ENCODE data around the gene CPT1B.
"Not testable (repeated sequence)": the region's sequence is repeated elsewhere in the genome, so short reads cannot be mapped to it uniquely, and the experiment has no call there.

The CPT1B gene

DNA sequence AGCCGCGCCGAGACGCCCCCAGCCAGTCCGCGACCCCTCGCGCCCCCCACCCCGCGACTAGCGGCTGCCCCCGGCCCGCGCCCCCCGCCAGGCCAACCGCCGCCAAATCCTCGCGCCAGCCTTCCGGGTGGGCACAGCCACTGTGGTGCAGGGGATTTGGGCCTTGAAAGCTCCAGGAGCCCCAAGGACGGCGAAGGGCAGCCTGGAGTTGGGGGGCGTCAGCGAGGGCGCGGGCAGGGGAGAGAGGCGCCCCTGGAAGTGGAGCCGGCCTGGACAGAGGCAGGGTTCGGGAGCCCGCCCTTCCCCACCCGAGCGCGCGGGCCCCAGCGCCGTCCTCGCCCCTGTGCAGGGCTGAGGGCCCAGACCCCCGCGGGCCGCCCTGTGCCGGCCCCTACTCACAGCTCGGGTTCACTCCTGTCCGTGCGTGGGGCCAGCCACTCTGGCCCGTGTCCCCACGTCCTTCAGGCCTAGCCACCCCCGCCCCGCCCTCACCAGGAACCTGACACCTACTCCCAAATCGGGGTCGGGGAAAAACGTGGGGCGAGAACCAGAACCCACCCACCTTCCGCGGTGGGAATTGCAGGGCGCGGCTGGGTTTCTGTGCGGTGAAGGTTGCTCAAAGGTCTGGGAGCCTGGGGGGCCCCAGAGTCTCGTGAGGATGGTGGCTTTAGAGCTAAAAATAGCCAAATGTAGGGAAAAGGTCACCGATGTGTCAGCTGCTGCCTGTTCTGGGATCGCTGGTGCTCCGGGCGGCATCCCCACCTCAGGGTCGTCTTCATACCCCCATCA, at the start of gene CPT1B:
Gene CPT1B (minus strand): TSS at position 441 of the 789 bp plus-strand sequence. CDS start 512 bp downstream, outside the sequence.
- DNase-seq, result no peak

DNA sequence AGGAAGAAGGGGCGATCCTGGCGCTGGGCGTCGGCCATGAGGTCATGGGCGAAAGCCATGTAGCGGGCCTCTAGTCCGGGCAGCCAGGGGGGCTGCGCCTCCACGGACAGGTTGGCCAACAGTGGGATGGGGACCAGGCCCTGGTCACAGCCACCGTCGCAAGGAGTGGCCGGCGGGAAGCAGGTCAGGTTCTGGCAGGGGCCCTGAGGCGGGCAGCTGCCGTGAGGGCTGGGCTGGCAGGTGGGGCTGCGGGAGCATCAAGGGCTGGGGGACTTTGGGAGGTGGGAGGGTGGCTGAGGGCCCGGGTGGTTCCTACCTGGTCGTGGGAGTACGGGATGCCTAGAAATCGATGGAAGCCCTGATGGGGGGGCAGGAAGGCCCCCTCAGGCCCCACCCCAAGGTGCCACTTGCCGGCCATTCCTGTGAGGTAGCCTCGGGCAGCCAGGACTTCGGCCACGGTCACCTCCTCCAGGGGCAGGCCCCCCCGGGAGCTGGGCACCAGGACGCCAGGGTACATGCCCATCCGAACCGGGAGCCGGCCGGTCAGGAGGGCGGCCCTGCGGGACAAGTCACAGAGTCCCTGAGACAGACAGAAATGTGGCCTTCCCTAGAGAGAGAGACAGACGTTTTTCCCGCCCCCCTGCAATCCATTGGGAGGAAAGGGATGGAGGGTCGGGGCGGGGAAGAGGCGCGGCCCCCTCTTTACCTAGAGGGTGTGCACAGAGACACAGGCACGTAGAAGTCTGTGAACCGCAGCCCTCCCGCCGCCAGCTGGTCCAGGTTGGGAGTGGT, 48.8 kb upstream of the CPT1B start:
- no peak for DNase-seq

DNA sequence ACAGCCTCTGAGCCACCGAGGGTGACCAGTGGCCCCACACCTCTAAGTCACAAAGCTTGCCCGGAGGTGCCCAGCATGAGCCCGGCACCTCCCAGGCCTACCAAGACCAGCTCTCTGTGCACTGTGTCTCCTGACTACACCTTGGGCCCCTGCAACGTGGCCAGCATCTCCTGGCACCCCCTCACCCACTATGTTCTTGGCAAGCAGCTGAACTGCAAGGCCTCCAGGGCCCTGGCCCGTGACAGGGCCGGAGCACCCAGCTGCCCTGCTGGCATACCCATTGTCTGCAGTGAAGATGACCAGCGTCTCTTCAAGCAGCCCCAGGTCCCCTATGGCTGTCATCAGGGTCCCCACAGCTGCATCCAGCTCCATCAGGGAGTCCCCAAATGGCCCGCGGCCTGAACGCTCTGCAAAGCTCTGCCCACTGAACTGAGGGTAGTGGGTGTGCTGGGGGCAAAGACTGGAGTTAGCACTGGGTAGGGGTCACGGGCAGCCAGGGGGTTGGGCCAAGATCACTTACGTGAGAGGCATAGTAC, 48.2 kb upstream of the CPT1B start:
- no peak for DNase-seq

DNA sequence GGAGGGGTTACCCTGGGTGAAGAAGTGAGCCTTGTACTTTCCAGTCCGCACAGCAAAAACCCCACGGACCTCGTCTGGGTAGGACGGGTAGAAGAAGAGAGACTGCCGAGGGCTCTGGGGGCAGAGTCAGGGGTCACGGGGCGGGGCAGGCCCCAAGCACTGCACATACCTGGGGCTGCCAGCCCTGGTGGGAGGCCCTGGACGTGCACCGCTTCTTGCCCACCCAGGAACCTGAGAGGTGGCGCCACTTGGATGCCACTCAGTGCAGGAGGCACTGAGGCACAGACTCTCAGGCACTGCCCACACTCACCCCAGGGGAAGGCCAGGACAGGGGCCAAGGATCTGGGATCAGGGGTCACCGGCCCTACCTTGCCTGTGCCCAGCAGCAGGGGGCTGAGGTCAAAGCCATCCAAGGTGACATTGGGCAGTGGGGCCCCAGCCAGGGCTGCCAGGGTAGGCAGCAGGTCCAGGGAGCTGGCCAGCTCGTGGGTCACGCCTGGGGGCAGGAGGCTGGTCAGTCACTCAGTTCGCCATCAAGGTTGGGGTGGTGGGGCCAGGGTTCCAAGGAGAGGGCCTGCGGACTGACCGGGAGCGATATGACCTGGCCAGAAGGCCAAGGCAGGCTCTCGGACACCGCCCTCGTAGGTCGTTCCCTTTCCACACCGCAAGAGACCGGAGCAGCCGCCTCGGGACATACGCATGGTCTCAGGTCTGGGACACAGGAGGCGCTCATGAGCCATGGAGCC, 47.5 kb upstream of the CPT1B start:
- no peak for DNase-seq

DNA sequence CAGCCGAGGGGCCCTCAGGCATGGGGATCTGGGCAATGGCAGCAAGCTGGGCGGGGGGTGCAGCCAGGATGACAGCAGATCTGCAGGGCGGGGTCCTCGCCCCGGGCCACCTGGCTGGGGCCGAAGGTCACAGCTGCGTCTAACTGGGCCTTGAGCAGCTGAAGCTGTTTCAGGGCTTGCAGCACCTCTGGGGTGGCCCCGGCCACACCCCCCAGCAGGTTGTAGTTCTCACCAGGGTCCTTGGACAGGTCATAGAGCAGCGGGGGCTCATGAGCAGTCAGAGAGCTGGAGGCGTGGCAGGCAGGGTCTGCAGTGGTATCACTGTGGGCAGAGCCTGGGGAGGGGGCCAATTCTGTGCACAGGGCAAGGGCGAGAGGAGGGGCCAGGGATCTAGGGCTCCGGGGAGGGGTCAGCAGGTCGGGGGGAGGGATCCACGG, 46.9 kb upstream of the CPT1B start:
- DNase-seq, result no peak

DNA sequence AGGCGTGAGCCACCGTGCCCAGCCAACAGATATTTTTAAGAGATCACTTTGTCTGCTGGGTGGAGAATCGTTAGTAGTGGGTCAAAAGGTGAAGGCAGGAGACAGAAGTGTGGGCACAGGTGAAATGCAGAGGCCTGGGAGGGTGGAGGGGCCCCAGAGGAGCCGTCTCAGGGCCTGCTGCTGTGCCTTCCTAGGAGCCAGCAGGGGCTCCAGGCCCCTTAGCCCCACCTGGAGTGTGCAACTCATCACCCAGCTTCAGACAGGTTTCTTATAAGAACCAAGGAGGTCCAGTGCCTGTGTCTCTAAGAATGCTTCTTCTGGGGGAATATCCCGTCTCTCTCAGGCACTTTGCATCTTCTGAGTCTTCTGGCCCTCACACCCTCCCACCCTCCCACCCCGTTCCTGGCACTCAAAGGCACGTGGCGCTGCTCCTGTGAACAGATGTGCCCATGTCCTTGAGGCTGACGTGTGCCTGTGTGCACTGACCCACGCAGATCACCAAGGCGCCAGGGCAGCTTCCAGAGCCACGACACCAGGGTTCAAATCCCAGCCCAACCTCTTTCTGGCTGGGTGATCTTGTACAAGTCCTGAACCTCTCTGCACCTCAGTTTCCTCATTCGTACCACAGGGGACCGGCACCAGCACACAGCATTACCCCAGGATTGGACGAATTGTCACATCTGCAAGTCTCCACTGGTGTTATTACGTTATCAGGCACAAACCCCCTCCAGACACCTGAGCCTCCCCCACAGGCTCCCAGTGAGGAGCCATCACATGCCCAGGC, 46.3 kb upstream of the CPT1B start:
- DNase-seq, result no peak

DNA sequence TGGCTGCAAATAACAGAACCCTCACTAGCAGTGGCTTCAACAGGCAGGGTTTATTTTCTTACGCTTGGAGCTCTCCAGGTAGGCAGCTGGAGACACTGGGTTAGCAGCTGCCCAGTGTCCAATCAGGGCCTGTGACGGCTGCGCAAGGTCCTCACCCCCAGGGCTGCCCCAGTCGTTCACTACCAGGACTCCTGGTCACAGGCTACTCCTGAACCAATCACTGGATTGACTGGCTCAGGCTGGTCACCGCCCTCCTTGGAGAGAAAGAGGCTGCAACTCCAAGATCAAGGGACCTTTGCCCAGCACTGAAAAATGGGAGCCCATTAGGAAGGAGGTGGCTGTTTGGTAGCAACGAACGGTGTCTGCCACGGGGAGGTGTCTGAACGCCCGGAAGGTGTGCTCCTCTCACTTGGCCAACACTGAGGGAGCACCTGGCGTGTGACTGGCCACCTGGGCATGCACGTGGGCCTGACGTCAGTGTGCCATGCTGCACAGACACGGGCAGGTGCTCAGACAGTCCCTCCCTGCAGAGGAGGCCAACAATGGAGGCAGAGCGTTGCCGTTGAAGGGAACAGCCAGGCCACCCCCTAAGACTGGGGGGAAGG, 44.6 kb upstream of the CPT1B start:
- DNase-seq, result no peak

DNA sequence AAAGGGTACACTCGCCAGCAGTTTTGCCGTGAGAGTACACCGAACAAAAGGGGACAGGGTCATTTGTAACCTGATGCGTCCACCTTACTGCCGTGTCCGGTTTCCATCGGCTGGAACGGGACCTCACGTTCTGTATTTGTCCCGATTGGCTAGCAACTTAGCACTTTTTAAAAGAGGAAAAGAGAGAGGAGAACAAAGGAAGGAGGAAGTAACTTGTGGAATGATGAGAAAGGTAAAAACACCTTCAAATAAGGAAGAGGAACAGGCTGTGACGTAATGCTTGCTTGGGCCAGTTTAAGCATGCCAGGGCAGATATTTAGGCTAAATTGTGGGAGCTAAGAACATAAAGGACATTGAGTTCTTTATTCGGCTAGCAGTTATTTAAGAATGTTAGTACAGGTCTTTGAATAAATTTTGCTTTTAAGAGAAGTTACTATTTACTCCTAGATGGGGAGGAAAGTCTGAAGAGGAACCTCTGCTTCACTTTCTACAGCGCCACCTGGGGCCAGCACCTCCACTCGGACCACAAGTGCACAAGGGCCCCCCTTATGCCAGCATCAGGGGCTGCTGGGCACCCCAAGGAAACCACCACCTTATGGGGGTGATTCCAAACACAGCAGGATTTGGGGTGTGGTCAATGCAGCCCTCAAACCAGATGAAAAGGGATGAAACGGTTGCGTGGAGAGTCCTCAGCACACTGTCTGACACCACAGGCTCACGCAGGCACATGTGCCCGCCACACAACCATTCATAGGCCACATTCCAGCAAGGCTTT, 43.9 kb upstream of the CPT1B start:
- DNase-seq, result no peak

DNA sequence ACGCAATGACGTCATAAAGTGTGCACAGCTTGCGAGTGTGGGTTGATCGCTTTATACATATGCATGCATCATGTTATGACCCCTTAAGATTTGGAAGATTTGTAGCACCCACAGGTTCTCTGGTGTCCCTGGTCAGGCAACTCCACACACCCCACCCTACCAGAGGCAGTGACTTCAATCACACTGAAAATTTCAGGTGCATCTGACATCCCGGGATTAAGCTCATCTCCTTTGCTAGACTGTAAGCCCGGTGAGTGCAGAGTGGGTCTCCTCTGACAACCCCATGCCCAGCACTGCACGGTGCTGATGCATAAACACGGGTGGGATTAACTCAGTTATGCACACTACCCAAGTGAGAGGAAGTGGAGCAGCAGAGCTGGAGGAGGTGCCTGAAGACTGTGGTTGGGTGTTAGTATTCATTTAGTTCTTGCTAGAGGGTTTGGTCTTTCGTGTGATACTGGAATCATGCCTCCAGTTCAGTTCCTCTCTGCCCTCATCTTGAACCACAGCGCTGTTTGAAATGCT, 43.2 kb upstream of the CPT1B start:
- peak; percentile 78 for DNase-seq

DNA sequence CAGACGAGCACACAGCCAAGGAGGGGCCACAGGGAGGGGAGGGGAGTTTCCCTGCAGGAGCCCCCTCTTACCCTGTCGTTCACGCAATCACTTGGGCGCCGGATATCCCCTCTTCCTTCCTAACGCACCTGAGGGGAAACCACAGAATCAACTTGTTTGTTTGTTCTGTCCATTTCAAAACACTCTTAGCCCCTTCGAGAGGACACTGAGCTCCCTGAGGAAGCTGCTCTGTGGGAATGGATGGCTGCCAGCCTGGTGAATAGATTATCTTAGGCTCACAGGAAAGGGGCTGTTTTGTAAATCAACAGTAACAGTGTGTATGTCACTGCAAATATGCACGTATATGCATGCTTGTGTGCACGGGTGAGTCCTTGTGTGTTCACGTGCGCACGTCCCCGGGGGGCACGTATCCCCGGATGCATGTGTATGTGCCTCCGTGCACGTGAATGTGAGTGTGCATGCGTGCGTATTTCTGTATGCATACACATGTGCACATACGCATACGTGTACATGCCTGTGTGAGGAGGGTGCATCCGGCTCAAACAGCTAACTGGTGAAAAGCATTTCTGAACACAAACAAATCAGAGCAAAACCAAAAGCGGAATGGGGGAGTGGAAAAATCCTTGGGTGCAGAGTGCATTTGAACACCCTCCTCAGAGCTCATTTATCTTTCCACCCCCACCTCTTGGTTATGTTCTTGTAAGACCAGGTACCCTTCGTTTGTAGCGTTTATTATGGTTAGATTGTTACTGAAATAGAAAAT, 42.5 kb upstream of the CPT1B start:
- peak; percentile 87 for DNase-seq

DNA sequence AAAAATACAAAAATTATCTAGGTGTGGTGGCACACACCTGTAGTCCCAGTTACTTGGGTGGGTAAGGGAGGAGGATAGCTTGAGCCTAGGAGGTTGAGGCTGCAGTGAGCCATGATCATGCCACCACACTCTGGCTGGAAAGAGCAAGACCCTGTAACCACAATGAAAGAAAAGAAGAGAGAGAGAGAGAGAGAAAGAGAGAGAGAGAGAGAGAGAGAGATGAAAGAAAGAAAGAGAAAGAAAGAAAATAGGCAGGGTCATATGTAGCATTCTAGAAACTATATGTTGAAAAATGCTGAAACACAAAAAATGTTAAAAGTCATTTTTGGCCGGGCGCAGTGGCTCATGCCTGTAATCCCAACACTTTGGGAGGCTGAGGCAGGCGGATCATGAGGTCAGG, 36.1 kb upstream of the CPT1B start:
- not testable (repeated sequence) for DNase-seq

DNA sequence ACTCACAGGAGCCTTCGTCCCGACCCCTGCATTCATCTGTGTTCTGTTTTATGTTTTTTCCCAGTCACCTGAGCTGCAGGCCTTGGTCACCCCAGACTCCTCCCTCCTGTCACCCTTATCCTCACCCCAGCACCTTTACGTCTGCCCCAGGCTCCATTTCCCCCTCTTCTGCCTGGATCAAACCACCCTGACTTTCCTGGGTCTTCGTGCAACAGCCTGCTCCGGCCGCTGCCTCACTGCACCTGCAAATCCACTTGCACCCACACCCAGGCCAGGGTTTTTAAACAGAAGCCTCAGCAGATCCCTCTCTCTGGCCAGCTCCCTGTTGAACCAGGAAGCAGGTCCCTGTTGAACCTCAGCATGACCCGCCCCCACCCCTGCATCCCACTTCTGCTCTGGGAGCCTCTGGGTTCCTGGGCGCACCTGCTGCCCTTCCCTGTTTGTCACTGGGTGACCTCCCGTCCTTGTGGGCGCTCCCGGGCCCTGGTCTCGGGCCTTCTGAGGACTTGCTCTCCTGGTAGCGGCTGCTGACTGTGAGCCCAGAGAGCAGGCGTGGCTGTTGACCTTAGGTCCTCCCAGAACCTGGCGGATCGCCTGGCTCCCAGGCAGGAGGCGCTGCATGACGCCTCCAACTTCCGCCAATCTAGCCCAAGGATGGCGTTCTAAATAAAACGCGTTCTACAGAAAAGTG, 35.2 kb upstream of the CPT1B start:
- DNase-seq, result no peak

DNA sequence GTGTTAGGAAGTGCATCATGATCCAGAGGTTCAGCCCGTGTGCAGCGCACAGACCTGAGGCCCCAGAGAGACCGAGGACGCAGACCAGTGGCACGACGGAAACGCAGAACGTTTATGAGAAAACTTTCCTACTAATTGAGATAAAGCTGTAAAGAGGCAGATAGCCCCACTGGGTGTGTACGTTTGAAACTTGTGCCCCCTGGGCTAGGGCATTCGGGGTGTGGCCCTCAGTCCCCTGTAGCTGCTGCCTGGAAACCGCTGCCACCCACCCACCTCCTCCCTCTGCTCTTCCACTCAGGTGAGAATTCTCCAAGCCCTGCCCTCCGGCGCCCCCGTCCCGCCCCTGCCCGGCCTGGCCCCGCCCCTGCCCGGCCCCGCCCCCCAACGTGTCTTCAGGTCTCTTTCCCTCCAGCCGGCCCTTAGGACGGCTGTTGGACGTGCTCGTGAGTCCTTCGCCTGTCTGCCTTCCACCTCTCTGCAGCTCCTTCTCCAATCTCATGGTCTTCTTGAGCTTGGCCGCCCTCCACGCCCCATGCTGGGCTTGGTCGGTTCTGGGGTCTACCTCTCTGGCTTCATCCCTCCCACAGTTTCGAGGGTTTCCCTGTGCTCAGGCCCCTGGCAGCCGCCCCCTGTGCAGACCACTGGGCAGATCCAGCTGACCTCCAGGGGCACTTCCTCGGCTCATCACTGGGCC, 34.4 kb upstream of the CPT1B start:
- DNase-seq, result peak; percentile 73

DNA sequence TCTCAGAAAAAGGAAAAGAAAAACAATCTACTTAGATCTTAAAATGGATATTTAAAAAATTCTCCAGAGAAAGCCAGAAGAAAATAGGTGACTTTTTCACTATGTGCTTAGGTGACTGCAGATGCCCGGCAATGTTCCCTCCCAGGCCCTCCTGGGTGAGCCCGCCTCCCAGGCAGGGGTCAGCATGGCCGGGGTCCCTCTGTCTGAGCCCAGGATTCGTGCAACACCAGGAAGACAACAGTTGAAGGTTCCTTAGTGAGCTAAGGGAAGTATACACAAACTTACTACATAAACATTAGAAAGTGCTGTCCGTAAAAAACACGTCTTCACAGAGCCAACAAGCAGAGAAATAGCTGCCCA, 33.9 kb upstream of the CPT1B start:
- no peak for DNase-seq

DNA sequence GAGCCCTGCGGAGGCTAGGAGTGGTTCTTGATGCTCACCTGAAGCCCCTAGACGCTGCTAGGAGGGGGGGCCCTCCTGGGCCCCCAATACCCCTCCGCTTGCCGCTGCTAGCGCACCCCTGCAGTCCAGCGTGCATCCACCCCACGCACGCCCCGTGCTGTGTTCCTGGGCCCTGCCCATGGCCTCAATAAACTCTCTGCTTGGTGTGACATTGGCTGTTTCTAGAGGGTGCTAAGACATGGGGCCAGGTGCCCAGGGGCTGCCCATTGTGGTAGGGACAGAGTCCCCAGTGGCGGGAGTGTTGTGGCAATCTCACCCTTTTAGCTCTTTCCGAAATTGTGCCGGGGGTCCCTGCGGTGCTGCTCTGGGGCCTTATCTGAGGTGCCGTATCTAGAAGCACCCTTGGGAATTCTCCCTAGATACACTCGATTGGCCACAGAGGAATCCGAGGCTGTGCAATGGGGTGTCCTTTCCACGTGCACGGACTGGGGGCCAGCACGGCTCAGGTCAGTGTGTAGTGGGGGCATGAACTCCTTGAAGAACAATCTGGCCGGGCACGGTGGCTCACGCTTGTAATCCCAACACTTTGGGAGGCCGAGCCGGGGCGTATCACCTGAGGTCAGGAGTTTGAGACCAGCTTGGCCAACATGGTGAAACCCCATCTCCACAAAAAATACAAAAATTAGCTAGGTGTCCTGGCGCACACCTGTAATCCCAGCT, 33.3 kb upstream of the CPT1B start:
- no peak for DNase-seq

DNA sequence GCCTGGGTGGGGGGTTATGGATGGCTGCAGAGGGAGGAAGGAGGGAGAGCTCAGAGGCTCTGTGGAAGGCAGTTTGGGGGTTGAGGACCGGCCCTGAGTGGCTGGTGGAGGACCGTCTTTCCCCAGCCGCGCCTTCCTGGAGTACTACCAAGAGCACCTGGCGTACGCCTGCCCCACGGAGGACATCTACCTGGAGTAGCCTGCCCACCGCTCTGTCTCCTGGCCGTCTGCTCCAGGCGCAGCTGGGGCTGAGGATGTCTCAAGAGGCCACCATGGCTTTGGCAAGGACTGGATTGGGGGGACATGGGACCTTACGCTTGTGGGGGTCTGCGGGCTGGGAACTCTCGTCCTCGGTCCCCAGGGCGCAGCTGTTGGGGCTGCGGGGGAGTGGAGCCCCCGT, 32.4 kb upstream of the CPT1B start:
- DNase-seq, result no peak

DNA sequence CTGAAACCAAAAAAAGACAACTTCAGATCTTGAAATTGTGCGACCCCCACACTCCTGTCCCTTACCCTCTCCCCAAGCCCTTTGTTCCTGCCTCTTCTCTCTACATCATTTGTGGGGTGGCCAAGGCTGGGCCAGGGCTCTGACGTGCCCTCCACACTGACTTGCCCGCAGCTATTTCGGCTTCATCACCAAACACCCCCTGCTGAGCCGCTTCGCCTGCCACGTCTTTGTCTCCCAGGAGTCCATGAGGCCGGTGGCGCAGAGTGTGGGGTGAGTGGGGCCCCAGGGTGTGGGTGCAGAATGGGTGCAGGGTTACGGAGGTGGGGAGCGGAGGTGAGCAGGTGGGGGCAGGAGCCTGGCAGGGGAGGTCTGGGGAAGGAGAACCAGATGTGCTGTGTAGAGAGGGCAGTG, 31.8 kb upstream of the CPT1B start:
- no peak for DNase-seq

DNA sequence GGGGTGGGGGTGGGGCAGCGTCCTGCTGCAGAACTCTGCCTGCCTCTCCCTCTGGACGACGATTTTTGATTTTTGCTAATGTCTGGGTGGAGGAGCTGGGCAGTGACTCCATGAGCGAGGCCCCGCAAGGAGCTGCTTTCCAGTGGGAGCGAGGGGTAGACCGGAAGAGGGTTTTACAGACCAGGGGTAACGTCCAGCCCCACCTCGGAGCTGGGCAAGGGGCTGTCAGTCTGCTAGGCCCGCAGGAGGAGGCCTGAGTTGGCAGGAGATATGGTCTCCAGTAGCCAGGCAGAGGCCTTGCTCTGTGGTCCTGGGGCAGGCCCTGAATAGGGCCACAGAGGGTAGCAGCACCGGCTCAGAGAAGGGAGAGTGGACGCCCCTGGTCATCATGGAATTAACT, 31.4 kb upstream of the CPT1B start:
- DNase-seq, result no peak
